ENCODE measurements around the gene UROD.

DNA sequence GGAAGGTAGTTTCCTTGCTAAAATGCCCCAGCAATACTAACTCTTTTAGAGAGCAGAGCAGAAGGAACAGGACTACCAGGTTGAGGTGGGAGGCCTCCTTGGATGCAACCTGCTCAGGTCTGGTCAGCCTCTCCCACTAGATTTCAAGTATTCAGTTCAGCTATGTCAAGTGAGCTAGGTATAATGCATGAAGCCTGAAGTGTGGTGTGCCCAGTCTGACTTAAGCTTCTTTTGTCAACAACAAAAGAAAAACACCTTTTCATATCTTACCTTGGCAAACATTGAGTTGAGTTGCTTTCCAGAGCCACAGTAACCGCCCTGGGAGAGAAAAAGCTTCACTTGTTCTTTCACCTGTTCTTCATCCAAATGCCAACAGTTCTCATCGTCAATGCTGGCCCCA is 47.8 kb downstream of the UROD start:
- TF ChIP-seq, protein P1, sequence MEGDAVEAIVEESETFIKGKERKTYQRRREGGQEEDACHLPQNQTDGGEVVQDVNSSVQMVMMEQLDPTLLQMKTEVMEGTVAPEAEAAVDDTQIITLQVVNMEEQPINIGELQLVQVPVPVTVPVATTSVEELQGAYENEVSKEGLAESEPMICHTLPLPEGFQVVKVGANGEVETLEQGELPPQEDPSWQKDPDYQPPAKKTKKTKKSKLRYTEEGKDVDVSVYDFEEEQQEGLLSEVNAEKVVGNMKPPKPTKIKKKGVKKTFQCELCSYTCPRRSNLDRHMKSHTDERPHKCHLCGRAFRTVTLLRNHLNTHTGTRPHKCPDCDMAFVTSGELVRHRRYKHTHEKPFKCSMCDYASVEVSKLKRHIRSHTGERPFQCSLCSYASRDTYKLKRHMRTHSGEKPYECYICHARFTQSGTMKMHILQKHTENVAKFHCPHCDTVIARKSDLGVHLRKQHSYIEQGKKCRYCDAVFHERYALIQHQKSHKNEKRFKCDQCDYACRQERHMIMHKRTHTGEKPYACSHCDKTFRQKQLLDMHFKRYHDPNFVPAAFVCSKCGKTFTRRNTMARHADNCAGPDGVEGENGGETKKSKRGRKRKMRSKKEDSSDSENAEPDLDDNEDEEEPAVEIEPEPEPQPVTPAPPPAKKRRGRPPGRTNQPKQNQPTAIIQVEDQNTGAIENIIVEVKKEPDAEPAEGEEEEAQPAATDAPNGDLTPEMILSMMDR (IDR thresholded peaks at IDR 0.05): no peak
- TF ChIP-seq POLR2A (IDR thresholded peaks at IDR 0.05): no peak

Measured in upper lobe of left lung (tissue), 4 donors.